HL-60 (cell line): ENCODE measurements around the gene GRIK2.

Source experiments
- GABPA ChIP-seq: IDR thresholded peaks from 2 replicates; pipeline ENCODE4 v1.6.1; 2012; ENCODE audit warnings: low read depth
- POLR2AphosphoS5 ChIP-seq: IDR thresholded peaks from 2 replicates; pipeline ENCODE4 v1.6.1; 2012; ENCODE audit warnings: low read depth
- SPI1 ChIP-seq: IDR thresholded peaks from 2 replicates; pipeline ENCODE4 v1.6.1; 2012; ENCODE audit warnings: low read depth, mild to moderate bottlenecking, borderline replicate concordance
- TF ChIP-seq, protein P1 (sequence below): IDR thresholded peaks from one replicate; pipeline ENCODE4 v1.5.1; 2011; ENCODE audit warnings: low read length, control low read depth, inconsistent platforms; ENCODE audit not compliant: insufficient read depth
- TF ChIP-seq, protein P2 (sequence below): IDR thresholded peaks from 2 replicates; pipeline ENCODE4 v1.6.1; 2012; ENCODE audit warnings: low read depth; ENCODE audit not compliant: insufficient replicate concordance

DNA sequence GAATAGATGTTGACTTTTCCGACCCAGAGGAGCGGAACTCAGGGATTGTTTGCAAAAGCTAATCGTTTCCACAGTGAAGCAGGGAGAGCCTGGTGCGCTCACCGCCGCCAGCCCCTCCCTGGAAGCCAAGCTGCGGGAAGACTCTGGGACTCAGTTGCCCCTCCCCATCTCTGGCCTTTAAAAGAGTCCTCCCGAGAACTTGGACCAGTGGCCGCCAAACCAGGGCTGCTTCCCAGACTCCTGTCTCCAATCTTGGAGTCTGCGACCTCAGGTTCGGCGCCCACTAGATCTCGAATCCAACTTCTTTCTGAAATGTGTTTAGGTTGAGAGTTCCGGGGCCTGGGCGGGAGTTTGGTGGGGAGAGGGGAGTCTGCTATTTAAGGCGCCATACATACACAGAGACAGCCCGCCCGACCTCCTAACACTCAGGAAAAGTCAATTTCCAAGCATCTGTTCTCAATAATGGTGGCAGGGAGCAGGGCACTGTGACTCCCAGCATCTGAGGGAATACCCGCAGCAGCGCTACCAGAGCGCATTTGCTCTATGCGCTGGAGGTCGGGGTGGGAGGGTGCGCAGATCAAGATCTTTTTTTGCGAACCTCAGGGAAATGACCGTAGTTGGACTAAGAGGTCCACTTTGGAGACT, 800 bp upstream of the GRIK2 start:
- no peak for TF ChIP-seq POLR2AphosphoS5
- TF ChIP-seq, protein P1, sequence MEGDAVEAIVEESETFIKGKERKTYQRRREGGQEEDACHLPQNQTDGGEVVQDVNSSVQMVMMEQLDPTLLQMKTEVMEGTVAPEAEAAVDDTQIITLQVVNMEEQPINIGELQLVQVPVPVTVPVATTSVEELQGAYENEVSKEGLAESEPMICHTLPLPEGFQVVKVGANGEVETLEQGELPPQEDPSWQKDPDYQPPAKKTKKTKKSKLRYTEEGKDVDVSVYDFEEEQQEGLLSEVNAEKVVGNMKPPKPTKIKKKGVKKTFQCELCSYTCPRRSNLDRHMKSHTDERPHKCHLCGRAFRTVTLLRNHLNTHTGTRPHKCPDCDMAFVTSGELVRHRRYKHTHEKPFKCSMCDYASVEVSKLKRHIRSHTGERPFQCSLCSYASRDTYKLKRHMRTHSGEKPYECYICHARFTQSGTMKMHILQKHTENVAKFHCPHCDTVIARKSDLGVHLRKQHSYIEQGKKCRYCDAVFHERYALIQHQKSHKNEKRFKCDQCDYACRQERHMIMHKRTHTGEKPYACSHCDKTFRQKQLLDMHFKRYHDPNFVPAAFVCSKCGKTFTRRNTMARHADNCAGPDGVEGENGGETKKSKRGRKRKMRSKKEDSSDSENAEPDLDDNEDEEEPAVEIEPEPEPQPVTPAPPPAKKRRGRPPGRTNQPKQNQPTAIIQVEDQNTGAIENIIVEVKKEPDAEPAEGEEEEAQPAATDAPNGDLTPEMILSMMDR: no peak
- TF ChIP-seq, protein P2, sequence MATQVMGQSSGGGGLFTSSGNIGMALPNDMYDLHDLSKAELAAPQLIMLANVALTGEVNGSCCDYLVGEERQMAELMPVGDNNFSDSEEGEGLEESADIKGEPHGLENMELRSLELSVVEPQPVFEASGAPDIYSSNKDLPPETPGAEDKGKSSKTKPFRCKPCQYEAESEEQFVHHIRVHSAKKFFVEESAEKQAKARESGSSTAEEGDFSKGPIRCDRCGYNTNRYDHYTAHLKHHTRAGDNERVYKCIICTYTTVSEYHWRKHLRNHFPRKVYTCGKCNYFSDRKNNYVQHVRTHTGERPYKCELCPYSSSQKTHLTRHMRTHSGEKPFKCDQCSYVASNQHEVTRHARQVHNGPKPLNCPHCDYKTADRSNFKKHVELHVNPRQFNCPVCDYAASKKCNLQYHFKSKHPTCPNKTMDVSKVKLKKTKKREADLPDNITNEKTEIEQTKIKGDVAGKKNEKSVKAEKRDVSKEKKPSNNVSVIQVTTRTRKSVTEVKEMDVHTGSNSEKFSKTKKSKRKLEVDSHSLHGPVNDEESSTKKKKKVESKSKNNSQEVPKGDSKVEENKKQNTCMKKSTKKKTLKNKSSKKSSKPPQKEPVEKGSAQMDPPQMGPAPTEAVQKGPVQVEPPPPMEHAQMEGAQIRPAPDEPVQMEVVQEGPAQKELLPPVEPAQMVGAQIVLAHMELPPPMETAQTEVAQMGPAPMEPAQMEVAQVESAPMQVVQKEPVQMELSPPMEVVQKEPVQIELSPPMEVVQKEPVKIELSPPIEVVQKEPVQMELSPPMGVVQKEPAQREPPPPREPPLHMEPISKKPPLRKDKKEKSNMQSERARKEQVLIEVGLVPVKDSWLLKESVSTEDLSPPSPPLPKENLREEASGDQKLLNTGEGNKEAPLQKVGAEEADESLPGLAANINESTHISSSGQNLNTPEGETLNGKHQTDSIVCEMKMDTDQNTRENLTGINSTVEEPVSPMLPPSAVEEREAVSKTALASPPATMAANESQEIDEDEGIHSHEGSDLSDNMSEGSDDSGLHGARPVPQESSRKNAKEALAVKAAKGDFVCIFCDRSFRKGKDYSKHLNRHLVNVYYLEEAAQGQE: no peak
- no peak for TF ChIP-seq GABPA
- no peak for TF ChIP-seq SPI1
